Body of pancreas (tissue), 4 donors: ENCODE results near the gene HAUS1. TPM values are rescaled to one million over a fixed set of nuclear protein-coding genes. Genes with fewer than 3 reads are reported as not detected.

ENCODE experiments used
- ATAC-seq: fragments of 150-250 bp; one replicate; pipeline ENCODE4 v1.9.1; 2016
- DNase-seq, 4 donors: peaks; one replicate each; pipeline ENCODE4 v3.0.0-alpha.2; 2019
- H3K27ac ChIP-seq, 4 donors: fragments of 200-600 bp; sonication (generic); 1 replicate in 3 of 4; 2 replicates in 1 of 4; pipeline versions ENCODE4 v1.5.1 to v1.6.1; 2016 to 2019; ENCODE audit warnings: mild to moderate bottlenecking in 1 of 4, mixed read lengths in 1 of 4, moderate library complexity in 1 of 4
- H3K27me3 ChIP-seq, 2 donors: fragments of 200-600 bp; sonication (generic); one replicate each; pipeline ENCODE4 v1.6.0; 2016; ENCODE audit warnings: mild to moderate bottlenecking in 1 of 2
- H3K36me3 ChIP-seq, 2 donors: fragments of 200-600 bp; sonication (generic); replicated peaks in 1 of 2; 2 replicates each; pipeline ENCODE4 v1.5.1; 2016; ENCODE audit warnings: low read depth in 2 of 2; ENCODE audit not compliant: insufficient read depth in 1 of 2
- H3K4me1 ChIP-seq: fragments of 200-600 bp; sonication (generic); one replicate; pipeline ENCODE4 v1.6.0; 2016
- H3K4me3 ChIP-seq, 2 donors: fragments of 200-600 bp; sonication (generic); 1 replicate in 1 of 2; 2 replicates in 1 of 2; pipeline ENCODE4 v1.5.1; 2016 to 2019
- H3K9me3 ChIP-seq, 3 donors: fragments of 200-600 bp; sonication (generic); 1 replicate in 2 of 3; 2 replicates in 1 of 3; pipeline ENCODE4 v1.5.1; 2016
- POLR2A ChIP-seq, 3 donors: fragments of 450-650 bp; IDR thresholded peaks; one replicate each; pipeline ENCODE4 v1.6.1; 2016; ENCODE audit warnings: antibody characterized with exemption in 3 of 3, mild to moderate bottlenecking in 2 of 3
- WGBS, 2 donors: methylation state at CpG; one replicate each; pipeline ENCODE4 v1.1.5; 2017; 5-methylcytosine and 5-hydroxymethylcytosine counted together
- intact Hi-C: fragments of 100-400 bp; cut with DNase I; formaldehyde crosslinking; loops from one replicate; pipeline ENCODE4 v1.15.1; 2023
- total RNA-seq, 2 donors: library from RNA; depleted of rRNA; stranded (reverse); fragments of >200 nt; gene quantifications; one replicate each; pipeline ENCODE4 v1.1.0, GENCODE V29; 2016
- TF ChIP-seq, protein P1 (sequence below), 7 experiments: fragments of 450-650 bp in 4 of 7; fragments of 200-600 bp in 3 of 7; sonication (generic) in 3 of 7; IDR thresholded peaks; one replicate each; pipeline ENCODE4 v1.5.1; 2016 to 2019; ENCODE audit warnings: antibody characterized with exemption in 7 of 7

The HAUS1 gene
- total RNA-seq, 2 donors from 2014 or later, result 6.0 to 13.2 TPM

DNA sequence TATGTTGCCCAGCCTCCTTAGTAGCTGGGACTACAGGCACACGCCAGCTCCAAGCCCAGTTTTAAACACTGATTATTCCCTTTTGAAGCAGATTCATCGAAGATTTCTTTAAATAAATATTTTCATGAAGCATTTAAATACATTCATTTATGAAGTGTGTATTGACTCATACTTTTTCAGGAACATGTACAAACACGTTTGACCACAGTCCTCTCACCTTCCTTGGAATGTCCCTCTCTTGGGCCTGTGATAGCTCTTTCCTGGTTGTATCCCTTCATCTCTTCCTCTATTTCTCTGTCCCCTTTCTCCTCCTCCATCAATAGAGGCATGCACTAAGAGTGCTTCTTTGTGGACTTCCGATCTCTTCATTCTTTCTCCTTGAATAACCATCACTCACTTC is 34.7 kb upstream of the HAUS1 start:
- TF ChIP-seq, protein P1, sequence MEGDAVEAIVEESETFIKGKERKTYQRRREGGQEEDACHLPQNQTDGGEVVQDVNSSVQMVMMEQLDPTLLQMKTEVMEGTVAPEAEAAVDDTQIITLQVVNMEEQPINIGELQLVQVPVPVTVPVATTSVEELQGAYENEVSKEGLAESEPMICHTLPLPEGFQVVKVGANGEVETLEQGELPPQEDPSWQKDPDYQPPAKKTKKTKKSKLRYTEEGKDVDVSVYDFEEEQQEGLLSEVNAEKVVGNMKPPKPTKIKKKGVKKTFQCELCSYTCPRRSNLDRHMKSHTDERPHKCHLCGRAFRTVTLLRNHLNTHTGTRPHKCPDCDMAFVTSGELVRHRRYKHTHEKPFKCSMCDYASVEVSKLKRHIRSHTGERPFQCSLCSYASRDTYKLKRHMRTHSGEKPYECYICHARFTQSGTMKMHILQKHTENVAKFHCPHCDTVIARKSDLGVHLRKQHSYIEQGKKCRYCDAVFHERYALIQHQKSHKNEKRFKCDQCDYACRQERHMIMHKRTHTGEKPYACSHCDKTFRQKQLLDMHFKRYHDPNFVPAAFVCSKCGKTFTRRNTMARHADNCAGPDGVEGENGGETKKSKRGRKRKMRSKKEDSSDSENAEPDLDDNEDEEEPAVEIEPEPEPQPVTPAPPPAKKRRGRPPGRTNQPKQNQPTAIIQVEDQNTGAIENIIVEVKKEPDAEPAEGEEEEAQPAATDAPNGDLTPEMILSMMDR (IDR thresholded peaks at IDR 0.05), result no peak
- no peak for TF ChIP-seq POLR2A (IDR thresholded peaks at IDR 0.05)
- intact Hi-C loops, result loop anchor here (10.0 kb wide), 1 partner anchor 85 kb away; no protein-coding TSS in a partner anchor
- WGBS, 2 donors, result 70 to 78% methylated on average over 4 of the region's 4 CpGs
- ATAC-seq (no peak), DNase-seq (no peak)
- Histone ChIP-seq H3K9me3 (no peaks in the 10 kb centered on the region), H3K27me3 (no peaks in the 10 kb centered on the region), H3K27ac (no peak overlapping the region), H3K4me1 (peaks cover 28% of the 10 kb centered on the region), H3K36me3 (no peaks in the 10 kb centered on the region), H3K4me3 (no peak overlapping the region)

DNA sequence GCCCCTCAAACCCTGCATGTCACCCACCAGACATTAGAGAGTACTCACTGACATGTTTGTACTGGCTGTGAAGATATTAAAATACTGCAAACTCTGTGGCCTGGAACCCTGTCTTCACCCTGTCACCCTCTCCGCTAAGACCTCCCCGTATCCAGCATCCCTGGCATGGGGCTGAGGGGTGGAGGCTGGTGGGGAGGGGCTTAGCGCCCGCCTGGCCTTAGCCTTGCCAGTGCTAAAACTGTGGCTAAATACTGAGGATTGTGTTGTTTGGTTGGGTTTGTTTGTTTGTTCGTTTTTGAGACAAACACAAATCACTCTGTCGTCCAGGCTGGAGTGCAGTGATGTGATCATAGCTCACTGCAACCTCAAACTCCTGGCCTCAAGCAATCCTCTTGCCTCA is 34.0 kb upstream of the HAUS1 start:
- WGBS, 2 donors, result 74 to 87% methylated on average over 6 of the region's 6 CpGs
- Histone ChIP-seq H3K9me3 (no peaks in the 10 kb centered on the region), H3K36me3 (no peaks in the 10 kb centered on the region), H3K27me3 (no peaks in the 10 kb centered on the region), H3K27ac (no peak overlapping the region), H3K4me1 (peaks cover 28% of the 10 kb centered on the region), H3K4me3 (no peak overlapping the region)
- TF ChIP-seq, protein P1 (IDR thresholded peaks at IDR 0.05), result no peak
- no peak for TF ChIP-seq POLR2A (IDR thresholded peaks at IDR 0.05)
- ATAC-seq, result no peak
- DNase-seq, result no peak
- intact Hi-C loops, result no loop called here

DNA sequence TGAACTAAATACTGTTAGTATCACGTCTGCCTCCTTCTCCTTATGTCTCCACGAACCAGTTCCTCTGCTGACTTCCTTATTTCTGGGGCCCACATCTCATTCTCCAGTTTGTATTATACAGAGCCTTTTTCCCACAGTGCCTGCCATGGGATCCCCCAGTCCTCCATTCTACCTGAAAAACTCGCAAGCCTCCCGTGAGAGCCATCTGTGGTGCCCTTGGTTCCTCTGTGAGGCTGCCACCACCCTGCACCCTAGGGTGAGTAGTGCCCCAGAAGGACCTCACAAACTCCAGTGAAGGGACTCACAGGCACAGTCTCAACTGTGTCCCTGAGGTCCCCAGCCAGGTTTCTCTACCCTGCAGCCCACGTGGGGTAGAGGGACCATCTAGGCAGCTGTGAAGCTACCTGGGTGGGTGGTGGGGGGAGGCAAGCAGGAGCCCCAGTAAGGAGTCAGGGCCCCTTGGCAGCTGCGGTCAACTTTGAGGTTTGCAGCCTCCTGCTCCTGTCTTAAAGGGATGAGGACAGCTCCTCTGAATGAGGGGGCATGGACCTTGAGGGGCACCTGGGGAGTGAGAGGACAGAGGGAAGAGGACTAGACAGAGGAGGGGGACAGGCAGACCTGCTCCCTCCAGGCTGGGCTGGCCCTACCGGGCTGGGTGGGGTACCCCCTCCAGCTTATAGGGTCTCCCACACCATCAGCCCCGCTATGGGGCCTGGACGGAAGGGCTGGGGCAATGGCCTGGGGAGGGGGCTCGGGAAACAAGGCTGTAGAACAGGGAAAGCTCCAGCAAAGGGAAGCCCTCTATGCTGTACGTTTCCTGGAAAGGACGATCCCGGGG is 33.2 kb upstream of the HAUS1 start:
- Histone ChIP-seq H3K9me3 (no peaks in the 10 kb centered on the region), H3K27me3 (no peaks in the 10 kb centered on the region), H3K4me1 (peaks cover 28% of the 10 kb centered on the region), H3K27ac (peak overlapping the region in 1 of 4 donors; percentile 54), H3K36me3 (no peaks in the 10 kb centered on the region), H3K4me3 (peak overlapping the region; percentile 68 to 92)
- 26 to 40% methylated on average over 11 to 12 of the region's 13 CpGs for WGBS, 2 donors
- DNase-seq (peak in 1 of 4 donors; percentile 17), ATAC-seq (peak; percentile 8)
- TF ChIP-seq POLR2A (IDR thresholded peaks at IDR 0.05), result no peak
- TF ChIP-seq, protein P1 (IDR thresholded peaks at IDR 0.05), result no peak
- intact Hi-C loops, result no loop called here

DNA sequence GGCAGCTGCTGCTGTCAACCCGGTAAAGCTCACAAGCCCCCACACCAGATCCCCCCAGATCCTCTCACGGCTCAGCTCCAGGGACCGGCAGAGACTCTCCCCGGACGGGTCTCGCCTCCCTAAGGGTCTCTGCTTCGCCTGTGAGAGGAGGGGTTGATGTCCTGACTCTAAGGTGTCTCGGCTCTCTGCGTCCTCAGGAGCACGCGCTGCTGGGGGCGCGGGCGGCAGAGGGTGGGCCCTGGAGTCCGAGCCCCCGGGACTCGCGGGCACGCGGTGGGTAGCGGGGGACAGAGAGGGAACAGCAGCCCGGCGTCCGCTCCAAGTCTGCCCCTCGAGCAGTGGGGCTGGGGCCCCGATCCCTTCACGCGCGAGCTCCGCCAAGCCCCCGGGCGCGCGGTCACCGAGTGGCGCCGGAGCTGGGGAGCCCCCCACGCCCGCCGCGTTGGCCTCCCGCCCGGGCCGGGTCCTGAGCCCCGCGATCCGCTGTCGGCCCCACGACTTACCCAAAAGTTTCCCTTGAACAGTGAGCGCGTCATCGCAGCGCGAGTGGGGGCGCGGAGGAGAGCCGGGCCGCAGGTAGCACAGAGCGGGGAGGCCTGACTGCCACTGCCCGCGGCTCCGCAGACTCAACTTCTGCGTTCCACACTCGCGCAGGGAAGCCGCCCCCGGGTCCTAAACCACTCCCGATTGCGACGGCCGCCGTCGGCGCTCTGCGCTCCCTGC is 32.4 kb upstream of the HAUS1 start, which contains the start of gene PSTPIP2:
TSS of gene PSTPIP2 (minus strand) at position 608 of the 723 bp plus-strand sequence. CDS start at position 536, 72 bp downstream.
- peaks cover 28% of the 10 kb centered on the region for H3K4me1 ChIP-seq
- intact Hi-C loops, result no loop called here
- peak; percentile 80 for ATAC-seq
- H3K27me3 ChIP-seq, result no peaks in the 10 kb centered on the region
- no peaks in the 10 kb centered on the region for H3K36me3 ChIP-seq
- H3K27ac ChIP-seq, result peak within 1 kb of the TSS in 2 of 4 donors; percentile 7 to 54
- TF ChIP-seq POLR2A (IDR thresholded peaks at IDR 0.05), result peak; percentile 38 to 74 (median 58)
- TF ChIP-seq, protein P1 (IDR thresholded peaks at IDR 0.05), result no peak
- H3K4me3 ChIP-seq, result peak within 1 kb of the TSS; percentile 68 to 92
- DNase-seq, result peak; percentile 71 to 83 (median 74)
- 1 to 3% methylated on average over 7 to 50 of the region's 75 CpGs for WGBS, 2 donors
- H3K9me3 ChIP-seq, result no peaks in the 10 kb centered on the region
